Activated T-cell treated with anti-CD3 and anti-CD28 coated beads, Interleukin-2, amount 50 U/mL, for 4 hours (primary cell): ENCODE data around the gene CASKIN2. TPM values are rescaled to one million over a fixed set of nuclear protein-coding genes. Genes with fewer than 3 reads are reported as not detected.

Experiments used
- ATAC-seq, 2 donors: fragments of 200-7000 bp; cut with Tn5 transposase; one replicate each; pipeline ENCODE4 v1.10.0; 2021
- DNase-seq: peaks from one replicate; pipeline ENCODE4 v3.0.0-alpha.2; 2020
- H3K27me3 Mint-ChIP-seq: one replicate; pipeline ENCODE4 v1.8.0; 2021; ENCODE audit warnings: low read depth, mixed read lengths
- H3K36me3 Mint-ChIP-seq: one replicate; pipeline ENCODE4 v1.8.0; 2022; ENCODE audit warnings: mixed read lengths; ENCODE audit not compliant: insufficient read depth
- H3K4me1 Mint-ChIP-seq: one replicate; pipeline ENCODE4 v1.8.0; 2021; ENCODE audit warnings: low read depth, mixed read lengths
- H3K4me3 Mint-ChIP-seq: one replicate; pipeline ENCODE4 v1.8.0; 2021; ENCODE audit warnings: mild to moderate bottlenecking, moderate library complexity, mixed read lengths
- H3K9me3 Mint-ChIP-seq: one replicate; pipeline ENCODE4 v1.8.0; 2021; ENCODE audit warnings: mixed read lengths
- total RNA-seq, 3 donors: library from RNA; stranded (reverse); gene quantifications; one replicate each; pipeline ENCODE4 v1.2.1, GENCODE V29; 2021

The CASKIN2 gene
- total RNA-seq, 3 donors from 2014 or later = 4.3 to 6.0 (median 5.9) TPM

GRCh38 chr17:75553295-75554110 is 38.2 kb upstream of the CASKIN2 start:
- no peaks in the 10 kb centered on the region for H3K27me3 Mint-ChIP-seq
- ATAC-seq = no peak
- H3K4me3 Mint-ChIP-seq = no peak overlapping the region

GRCh38 chr17:75552425-75553294 is 37.3 kb upstream of the CASKIN2 start:
- Mint-ChIP-seq H3K27me3 (no peaks in the 10 kb centered on the region), H3K4me3 (no peak overlapping the region), H3K36me3 (peaks cover 2% of the 10 kb centered on the region), H3K4me1 (peaks cover 2% of the 10 kb centered on the region), H3K9me3 (no peaks in the 10 kb centered on the region)
- ATAC-seq (no peak), DNase-seq (no peak)

More at GRCh38 chr17:75553295-75554110, 38.2 kb upstream of the CASKIN2 start:
- peaks cover 2% of the 10 kb centered on the region for H3K36me3 Mint-ChIP-seq
- peaks cover 2% of the 10 kb centered on the region for H3K4me1 Mint-ChIP-seq
- no peaks in the 10 kb centered on the region for H3K9me3 Mint-ChIP-seq
- DNase-seq = no peak

DNA sequence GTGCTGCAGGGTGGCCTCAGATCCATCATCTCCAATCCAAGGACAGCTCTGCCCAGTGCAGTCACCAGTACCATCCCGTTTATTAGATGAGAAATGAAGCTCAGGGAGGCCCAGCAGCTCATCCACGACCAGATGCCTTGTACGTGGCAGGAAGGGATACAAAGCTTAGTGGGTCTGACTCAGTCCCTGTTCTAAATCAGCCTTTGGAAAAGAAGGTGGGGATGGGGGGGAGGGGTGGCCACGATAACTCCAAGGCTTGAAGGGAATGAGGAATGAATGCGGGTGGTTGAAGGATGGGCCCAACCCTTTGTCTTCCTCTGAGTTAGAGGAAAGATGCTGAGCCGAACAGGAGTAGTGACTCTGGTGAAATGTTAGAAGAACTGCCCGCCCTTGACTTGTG is 35.9 kb upstream of the CASKIN2 start:
- Mint-ChIP-seq H3K27me3 (no peaks in the 10 kb centered on the region), H3K4me3 (no peak overlapping the region), H3K36me3 (peaks cover 5% of the 10 kb centered on the region), H3K4me1 (peaks cover 2% of the 10 kb centered on the region), H3K9me3 (no peaks in the 10 kb centered on the region)
- no peak for ATAC-seq
- DNase-seq = no peak

- no peak for DNase-seq
- H3K36me3 Mint-ChIP-seq = peaks cover 5% of the 10 kb centered on the region
- H3K27me3 Mint-ChIP-seq = no peaks in the 10 kb centered on the region
- ATAC-seq = no peak
- H3K4me3 Mint-ChIP-seq = no peak overlapping the region
- H3K9me3 Mint-ChIP-seq = no peaks in the 10 kb centered on the region
- peaks cover 2% of the 10 kb centered on the region for H3K4me1 Mint-ChIP-seq
Observed at GRCh38 chr17:75550139-75550465, 34.8 kb upstream of the CASKIN2 start.

GRCh38 chr17:75549246-75550138 is 34.2 kb upstream of the CASKIN2 start:
- Mint-ChIP-seq H3K4me3 (no peak overlapping the region), H3K36me3 (peaks cover 5% of the 10 kb centered on the region), H3K4me1 (peaks cover 2% of the 10 kb centered on the region), H3K9me3 (no peaks in the 10 kb centered on the region), H3K27me3 (no peaks in the 10 kb centered on the region)
- no peak for DNase-seq
- no peak for ATAC-seq

- Mint-ChIP-seq H3K4me1 (peaks cover 2% of the 10 kb centered on the region), H3K36me3 (peaks cover 5% of the 10 kb centered on the region), H3K9me3 (no peaks in the 10 kb centered on the region), H3K4me3 (no peak overlapping the region), H3K27me3 (no peaks in the 10 kb centered on the region)
- no peak for DNase-seq
- no peak for ATAC-seq
Observed at GRCh38 chr17:75548813-75549212, 33.5 kb upstream of the CASKIN2 start.

DNA sequence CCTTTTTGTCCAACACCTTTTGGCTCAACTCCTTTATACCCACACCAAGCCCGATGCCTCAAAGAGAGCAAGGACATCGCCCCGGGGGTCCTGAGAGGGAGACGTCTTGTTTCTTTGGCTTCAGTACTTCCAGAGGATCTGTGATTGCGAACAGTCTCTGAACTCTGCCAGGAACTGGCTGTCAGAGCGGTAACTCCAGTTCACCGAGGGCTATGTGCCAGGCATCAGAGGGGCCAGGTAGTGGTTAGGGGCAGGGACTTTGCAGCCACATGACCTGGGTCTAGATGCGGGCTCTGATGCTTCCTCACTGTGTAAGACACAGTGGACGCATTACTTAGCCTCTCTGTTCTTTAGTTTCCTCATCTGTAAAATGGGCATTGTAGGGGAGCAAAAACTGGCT is 31.8 kb upstream of the CASKIN2 start:
- ATAC-seq = no peak
- Mint-ChIP-seq H3K9me3 (no peaks in the 10 kb centered on the region), H3K4me1 (peaks cover 2% of the 10 kb centered on the region), H3K36me3 (peaks cover 5% of the 10 kb centered on the region), H3K27me3 (no peaks in the 10 kb centered on the region), H3K4me3 (no peak overlapping the region)
- no peak for DNase-seq

- H3K9me3 Mint-ChIP-seq = no peaks in the 10 kb centered on the region
Observed at GRCh38 chr17:75546181-75546580, 30.8 kb upstream of the CASKIN2 start.

DNA sequence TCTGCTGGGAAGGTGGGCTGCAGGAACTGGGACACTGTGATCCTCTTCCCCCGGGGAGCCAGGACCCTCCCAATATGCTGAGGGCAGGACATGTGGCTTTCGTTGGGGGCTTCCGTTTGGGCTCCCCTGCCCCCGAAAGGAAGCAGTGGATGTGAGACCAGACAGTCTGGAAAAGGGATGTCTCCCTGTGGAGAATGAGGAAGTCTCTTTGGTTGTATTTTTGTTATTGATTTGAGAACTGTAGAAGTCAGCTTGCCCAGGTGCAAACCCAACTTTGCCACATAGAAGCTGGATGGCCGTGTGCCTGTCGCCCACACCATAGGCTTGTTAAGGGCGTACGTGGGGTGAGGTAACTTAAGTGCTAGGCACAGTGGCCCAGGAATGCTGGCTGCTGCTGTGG is 28.9 kb upstream of the CASKIN2 start:
- ATAC-seq = no peak
- Mint-ChIP-seq H3K36me3 (peaks cover 5% of the 10 kb centered on the region), H3K4me1 (no peaks in the 10 kb centered on the region), H3K27me3 (no peaks in the 10 kb centered on the region), H3K4me3 (no peak overlapping the region), H3K9me3 (no peaks in the 10 kb centered on the region)
- DNase-seq = no peak

More at GRCh38 chr17:75546181-75546580, 30.8 kb upstream of the CASKIN2 start:
- Mint-ChIP-seq H3K36me3 (peaks cover 5% of the 10 kb centered on the region), H3K4me1 (peaks cover 2% of the 10 kb centered on the region), H3K27me3 (no peaks in the 10 kb centered on the region), H3K4me3 (no peak overlapping the region)
- ATAC-seq (no peak), DNase-seq (no peak)

DNA sequence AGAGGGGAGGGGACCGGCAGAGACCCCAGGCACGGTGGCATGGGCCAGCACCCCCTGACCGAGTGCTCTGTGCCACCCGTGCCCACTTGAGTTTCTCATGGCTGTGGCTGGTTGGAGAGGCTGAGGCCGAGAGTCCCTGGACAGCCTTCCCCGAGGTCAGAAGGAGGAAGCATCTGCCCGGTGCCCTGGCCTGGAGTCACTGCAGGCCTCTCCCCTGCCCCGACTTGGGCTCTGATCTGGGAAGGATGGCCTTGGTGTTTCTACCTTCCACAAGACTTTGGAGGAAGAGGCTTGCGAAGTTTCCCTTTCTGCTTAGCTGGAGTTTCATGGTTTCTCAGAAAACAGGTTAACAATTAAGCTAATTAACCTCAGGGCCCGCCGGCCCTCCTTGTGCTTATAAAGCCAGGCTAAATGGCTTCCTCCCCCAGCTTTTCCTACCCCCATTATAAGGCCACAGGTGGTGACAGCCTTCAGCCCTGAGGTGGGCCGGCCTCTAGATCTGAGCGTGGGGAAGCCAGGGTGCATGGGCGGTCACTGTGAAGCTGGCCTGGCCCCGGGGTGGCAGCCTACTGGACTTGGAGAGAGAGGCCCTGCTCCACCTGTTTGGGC is 27.5 kb upstream of the CASKIN2 start:
- no peaks in the 10 kb centered on the region for H3K9me3 Mint-ChIP-seq

DNA sequence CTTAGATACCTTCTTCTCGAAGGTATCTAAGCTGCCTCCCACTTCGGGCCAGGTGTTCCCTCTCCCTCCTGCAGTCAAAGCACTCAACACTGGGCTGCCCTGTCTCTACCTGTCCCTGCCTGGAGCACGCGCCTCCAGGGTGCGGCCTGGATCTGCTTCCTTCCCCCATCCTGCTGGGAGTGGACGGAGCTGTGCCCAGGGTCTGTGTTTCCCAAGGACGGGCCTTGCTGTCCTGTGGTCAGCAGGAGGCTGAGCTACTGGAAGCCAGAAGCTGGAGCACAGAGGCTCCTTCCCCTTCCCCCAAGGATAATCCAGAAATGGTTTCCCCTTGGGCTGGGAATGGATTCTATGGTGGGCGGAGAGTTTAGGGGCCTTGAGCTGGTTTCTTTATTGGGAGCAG is 26.9 kb upstream of the CASKIN2 start:
- ATAC-seq = no peak
- Mint-ChIP-seq H3K4me3 (no peak overlapping the region), H3K4me1 (no peaks in the 10 kb centered on the region), H3K27me3 (no peaks in the 10 kb centered on the region), H3K9me3 (no peaks in the 10 kb centered on the region), H3K36me3 (peaks cover 2% of the 10 kb centered on the region)
- no peak for DNase-seq

More for the DNA sequence above, 27.5 kb upstream of the CASKIN2 start:
- peaks cover 4% of the 10 kb centered on the region for H3K36me3 Mint-ChIP-seq
- DNase-seq (no peak), ATAC-seq (no peak)
- H3K27me3 Mint-ChIP-seq = no peaks in the 10 kb centered on the region
- H3K4me1 Mint-ChIP-seq = no peaks in the 10 kb centered on the region
- no peak overlapping the region for H3K4me3 Mint-ChIP-seq

DNA sequence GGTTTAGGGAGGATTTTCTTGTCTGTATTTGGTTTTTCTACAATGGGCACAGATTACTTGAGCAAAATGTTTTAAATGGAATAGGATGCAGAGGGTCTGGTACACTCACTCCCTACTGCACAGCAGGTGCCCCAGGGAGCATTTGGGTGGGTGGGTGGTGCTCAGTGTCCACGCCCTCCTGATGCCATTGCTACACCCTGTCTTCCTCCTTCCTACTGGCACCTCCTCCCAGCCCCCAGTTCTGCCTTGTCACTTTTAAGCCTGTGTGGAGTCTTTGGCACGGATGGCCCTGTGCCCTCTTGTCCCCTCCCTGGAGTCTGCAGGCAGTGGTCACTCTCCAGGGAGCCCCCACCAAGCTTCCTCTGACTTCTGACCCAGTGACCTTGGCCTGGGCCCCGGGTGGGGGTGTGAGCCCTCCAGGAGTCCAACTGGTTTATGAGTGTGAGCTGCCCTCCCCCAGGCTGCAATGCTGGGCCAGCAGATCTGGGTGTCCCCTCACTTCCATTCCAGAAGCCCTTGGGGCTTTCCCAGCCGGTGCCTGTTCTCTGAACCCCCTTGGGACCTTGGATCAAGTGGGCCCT is 25.7 kb upstream of the CASKIN2 start:
- Mint-ChIP-seq H3K36me3 (no peaks in the 10 kb centered on the region), H3K9me3 (no peaks in the 10 kb centered on the region), H3K27me3 (no peaks in the 10 kb centered on the region), H3K4me3 (no peak overlapping the region), H3K4me1 (peaks cover 3% of the 10 kb centered on the region)
- DNase-seq (no peak), ATAC-seq (no peak)

DNA sequence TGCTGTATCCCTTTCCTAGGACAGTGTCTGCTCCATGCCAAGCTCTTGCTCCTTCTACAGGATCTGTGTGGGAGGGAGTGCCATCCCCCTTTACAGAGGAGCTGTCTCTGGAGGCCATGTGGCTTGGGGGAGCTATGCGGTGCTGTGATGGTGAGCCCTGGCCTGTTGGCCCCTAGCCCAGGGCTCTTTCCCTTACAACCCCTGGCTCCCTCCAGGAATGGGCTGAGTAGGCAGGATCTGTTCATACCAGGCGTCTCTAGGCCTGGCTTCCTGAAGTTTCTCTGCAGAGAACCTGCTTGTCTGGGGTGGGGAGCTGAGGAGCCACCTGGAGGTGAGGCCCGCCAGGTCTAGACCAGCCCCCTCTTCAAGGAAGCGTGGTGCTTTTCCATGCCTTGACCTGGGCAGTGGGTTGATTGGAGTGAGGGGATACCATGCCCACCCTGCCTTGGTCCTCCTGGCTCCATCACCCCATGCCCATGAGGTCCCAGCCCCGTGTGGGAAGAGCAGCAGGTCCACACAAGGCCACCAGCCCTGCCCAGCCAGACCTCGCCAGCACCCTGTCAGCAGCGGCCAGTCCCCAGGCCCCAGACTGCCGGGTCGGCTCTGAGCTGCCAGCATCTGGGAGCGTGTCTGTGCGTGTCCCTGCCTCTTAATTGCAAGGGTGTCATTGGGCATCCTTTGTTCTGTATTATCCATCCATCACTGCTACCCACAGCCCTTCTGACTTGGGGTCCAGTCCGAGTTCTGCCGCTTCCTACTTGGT is 24.8 kb upstream of the CASKIN2 start:
- Mint-ChIP-seq H3K27me3 (no peaks in the 10 kb centered on the region), H3K4me3 (no peak overlapping the region), H3K36me3 (no peaks in the 10 kb centered on the region), H3K4me1 (peaks cover 12% of the 10 kb centered on the region), H3K9me3 (no peaks in the 10 kb centered on the region)
- no peak for ATAC-seq
- no peak for DNase-seq
